ENCODE data around the gene TEAD1.
"Not testable (repeated sequence)": the region's sequence is repeated elsewhere in the genome, so short reads cannot be mapped to it uniquely, and the experiment has no call there.

The TEAD1 gene

GRCh38 chr11:12733091-12733490, 58.9 kb downstream of the TEAD1 start:
- no peak for DNase-seq (ENCODE audit: low read depth in 2 of 2, low spot score in 1 of 2)

GRCh38 chr11:12734625-12735024, 60.4 kb downstream of the TEAD1 start:
- no peak for DNase-seq (ENCODE audit: low read depth in 2 of 2, low spot score in 1 of 2)

DNA sequence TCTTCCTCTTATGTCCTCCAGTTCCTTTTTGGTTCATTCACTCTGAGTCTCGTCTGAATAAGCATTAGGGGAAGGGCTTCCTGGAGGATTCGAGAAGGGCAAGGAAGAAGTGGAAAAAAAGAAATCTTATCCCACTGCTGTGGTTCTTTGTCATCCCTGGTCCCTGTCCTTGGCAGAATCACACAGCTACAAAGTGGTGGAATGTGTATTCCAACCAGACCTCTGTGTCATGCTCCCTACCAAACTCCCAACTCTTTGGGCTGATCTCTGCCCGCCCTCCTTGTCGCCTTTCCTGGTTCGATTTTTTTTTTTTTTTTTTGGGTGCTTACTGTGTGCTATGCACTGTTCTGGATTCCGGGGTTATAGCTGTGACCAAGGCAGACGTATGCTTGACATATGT, 61.0 kb downstream of the TEAD1 start:
- no peak for DNase-seq (ENCODE audit: low read depth in 2 of 2, low spot score in 1 of 2)

DNA sequence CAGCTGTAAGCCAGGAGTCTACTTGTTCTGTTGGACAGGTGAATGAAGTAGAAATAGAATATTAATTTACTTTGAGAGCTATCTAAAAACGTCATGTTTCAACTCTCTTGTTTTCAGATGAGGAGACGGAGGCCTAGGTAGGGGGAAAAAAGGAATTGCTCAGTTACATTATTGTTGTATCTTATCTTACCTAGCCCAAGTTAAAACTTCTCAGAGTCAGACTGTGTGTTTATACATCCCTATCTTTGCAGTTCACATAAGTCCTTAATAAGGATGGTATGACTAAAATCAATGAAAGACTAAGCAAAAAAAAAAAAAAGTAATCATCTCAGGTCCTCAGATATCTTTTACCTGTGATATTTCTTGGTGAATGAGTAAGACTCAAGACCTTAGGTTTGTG, 62.8 kb downstream of the TEAD1 start:
- no peak for DNase-seq (ENCODE audit: low read depth in 2 of 2, low spot score in 1 of 2)

GRCh38 chr11:12741671-12742216, 67.5 kb downstream of the TEAD1 start:
- DNase-seq (ENCODE audit: low read depth in 2 of 2, low spot score in 1 of 2): no peak

GRCh38 chr11:12743834-12744449, 69.7 kb downstream of the TEAD1 start:
- no peak for DNase-seq (ENCODE audit: low read depth in 2 of 2, low spot score in 1 of 2)

GRCh38 chr11:12744826-12745502, 70.7 kb downstream of the TEAD1 start:
- no peak for DNase-seq (ENCODE audit: low read depth in 2 of 2, low spot score in 1 of 2)

- DNase-seq (ENCODE audit: low read depth in 2 of 2, low spot score in 1 of 2): no peak
Observed at GRCh38 chr11:12745787-12746186, 71.6 kb downstream of the TEAD1 start.

- DNase-seq (ENCODE audit: low read depth in 2 of 2, low spot score in 1 of 2): no peak
Observed at GRCh38 chr11:12746593-12747097, 72.4 kb downstream of the TEAD1 start.

DNA sequence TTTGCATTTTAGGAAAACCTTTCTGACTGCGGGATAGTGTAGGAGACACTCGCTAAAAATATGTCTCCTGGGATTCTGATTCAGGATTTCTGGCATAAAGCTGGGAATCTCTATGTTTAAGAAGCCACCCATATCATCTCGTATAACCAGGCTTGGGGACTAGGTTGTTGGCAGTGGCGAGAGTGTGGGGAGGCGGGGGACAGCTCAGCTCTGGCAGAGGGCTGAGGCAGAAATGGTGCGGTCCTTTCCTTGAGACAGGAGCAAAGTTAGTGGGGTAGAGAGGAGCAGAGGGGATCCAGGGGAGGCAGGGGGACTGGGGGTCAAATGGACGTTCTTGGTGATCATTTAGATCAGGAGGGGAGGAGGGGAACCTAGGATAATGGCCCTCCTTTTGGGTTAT, 74.3 kb downstream of the TEAD1 start:
- no peak for DNase-seq (ENCODE audit: low read depth in 2 of 2, low spot score in 1 of 2)

- DNase-seq (ENCODE audit: low read depth in 2 of 2, low spot score in 1 of 2): no peak
Observed at GRCh38 chr11:12749442-12749841, 75.2 kb downstream of the TEAD1 start.

DNA sequence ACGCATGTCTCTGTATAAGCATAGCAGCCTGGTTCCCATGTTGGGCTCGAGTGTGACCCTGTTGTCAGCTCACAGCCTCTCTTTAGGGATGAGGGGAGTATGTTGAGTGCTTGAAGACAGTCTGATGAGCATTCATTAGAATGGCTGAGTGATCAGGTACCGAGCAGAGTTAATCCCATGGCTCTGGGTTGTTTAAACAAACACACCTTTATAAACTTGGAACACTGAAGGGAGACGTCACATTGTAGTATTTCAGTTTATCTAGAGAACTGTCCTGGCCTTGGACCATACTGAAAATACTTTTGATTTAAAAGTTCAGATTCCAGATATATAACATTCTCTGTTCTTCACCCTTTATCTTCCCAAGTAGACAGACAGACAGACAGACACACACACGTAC, 76.0 kb downstream of the TEAD1 start:
- no peak for DNase-seq (ENCODE audit: low read depth in 2 of 2, low spot score in 1 of 2)

GRCh38 chr11:12752868-12753524, 78.8 kb downstream of the TEAD1 start:
- DNase-seq (ENCODE audit: low read depth in 2 of 2, low spot score in 1 of 2): no peak

- no peak for DNase-seq (ENCODE audit: low read depth in 2 of 2, low spot score in 1 of 2)
Observed at GRCh38 chr11:12754021-12754420, 79.8 kb downstream of the TEAD1 start.

GRCh38 chr11:12754582-12755234, 80.5 kb downstream of the TEAD1 start:
- no peak for DNase-seq (ENCODE audit: low read depth in 2 of 2, low spot score in 1 of 2)

- no peak for DNase-seq (ENCODE audit: low read depth in 2 of 2, low spot score in 1 of 2)
Observed at GRCh38 chr11:12755510-12756453, 81.6 kb downstream of the TEAD1 start.

DNA sequence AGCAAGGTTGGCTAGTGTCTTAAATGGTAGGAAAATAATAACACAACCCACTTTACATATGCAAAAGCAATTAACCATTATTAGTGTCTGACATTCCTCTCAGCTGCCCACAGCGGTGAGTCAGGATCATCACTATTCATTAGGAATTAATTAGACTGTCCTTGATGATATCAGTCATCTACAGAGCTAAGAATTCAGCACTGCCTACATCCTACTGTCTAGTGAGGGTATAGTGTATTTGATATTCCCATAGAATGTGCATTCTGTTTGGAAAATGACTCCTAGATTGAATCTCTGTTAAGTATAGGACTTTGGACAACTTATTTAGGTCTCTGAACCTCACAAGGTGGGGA, 82.2 kb downstream of the TEAD1 start:
- no peak for DNase-seq (ENCODE audit: low read depth in 2 of 2, low spot score in 1 of 2)

GRCh38 chr11:12756867-12757266, 82.6 kb downstream of the TEAD1 start:
- DNase-seq (ENCODE audit: low read depth in 2 of 2, low spot score in 1 of 2): no peak

DNA sequence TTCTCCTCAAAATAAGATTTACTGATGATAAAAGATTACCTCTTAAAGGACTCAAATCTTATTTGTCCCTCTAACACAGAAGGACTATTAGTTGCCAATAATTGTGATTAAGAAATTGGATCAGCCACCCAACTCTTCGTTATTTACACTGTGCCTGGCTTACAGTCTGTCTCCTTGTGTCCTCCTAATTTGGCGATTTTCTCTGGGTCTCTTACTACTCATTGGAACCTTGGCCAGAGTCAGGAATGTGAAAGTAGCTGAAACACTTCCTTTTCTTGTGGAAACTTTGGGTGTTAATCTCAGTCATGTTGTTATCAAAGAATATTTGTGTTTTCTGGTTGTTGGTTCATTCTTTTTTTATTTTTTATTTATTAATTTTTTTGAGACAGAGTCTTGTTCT, 83.2 kb downstream of the TEAD1 start:
- DNase-seq (ENCODE audit: low read depth in 2 of 2, low spot score in 1 of 2): no peak

- DNase-seq (ENCODE audit: low read depth in 2 of 2, low spot score in 1 of 2): not testable (repeated sequence)
Observed at GRCh38 chr11:12758117-12758516, 83.9 kb downstream of the TEAD1 start.

- DNase-seq (ENCODE audit: low read depth in 2 of 2, low spot score in 1 of 2): no peak
Observed at GRCh38 chr11:12761029-12761428, 86.8 kb downstream of the TEAD1 start.
